HG03097 (cell line): ENCODE data around the gene HSPA12A.
"Not testable (repeated sequence)": the region's sequence is repeated elsewhere in the genome, so short reads cannot be mapped to it uniquely, and the experiment has no call there.

Source experiments
- ATAC-seq: cut with Tn5 transposase; IDR thresholded peaks from one replicate; pipeline ENCODE4 v1.9.1; 2021; ENCODE audit not compliant: unreplicated experiment, low FRiP score

HSPA12A gene

GRCh38 chr10:116720668-116721546, 21.5 kb downstream of the HSPA12A start:
- ATAC-seq = no peak

GRCh38 chr10:116720241-116720643, 22.1 kb downstream of the HSPA12A start:
- no peak for ATAC-seq

GRCh38 chr10:116719804-116720203, 22.6 kb downstream of the HSPA12A start:
- ATAC-seq = no peak

- ATAC-seq = no peak
Measured at GRCh38 chr10:116718058-116718457, 24.3 kb downstream of the HSPA12A start.

- ATAC-seq = no peak
Measured at GRCh38 chr10:116716381-116716780, 26.0 kb downstream of the HSPA12A start.

- no peak for ATAC-seq
Measured at GRCh38 chr10:116715839-116716377, 26.5 kb downstream of the HSPA12A start.

- no peak for ATAC-seq
Measured at GRCh38 chr10:116715341-116715740, 27.0 kb downstream of the HSPA12A start.

- no peak for ATAC-seq
Measured at GRCh38 chr10:116713846-116714245, 28.5 kb downstream of the HSPA12A start.

GRCh38 chr10:116712989-116713543, 29.3 kb downstream of the HSPA12A start:
- ATAC-seq = no peak

- ATAC-seq = no peak
Measured at GRCh38 chr10:116712519-116712918, 29.8 kb downstream of the HSPA12A start.

- not testable (repeated sequence) for ATAC-seq
Measured at GRCh38 chr10:116711803-116712202, 30.6 kb downstream of the HSPA12A start.

GRCh38 chr10:116710076-116710475, 32.3 kb downstream of the HSPA12A start:
- ATAC-seq = no peak

GRCh38 chr10:116708877-116709276, 33.5 kb downstream of the HSPA12A start:
- ATAC-seq = no peak

GRCh38 chr10:116708391-116708821, 34.0 kb downstream of the HSPA12A start:
- ATAC-seq = no peak

GRCh38 chr10:116707981-116708380, 34.4 kb downstream of the HSPA12A start:
- ATAC-seq = no peak

GRCh38 chr10:116706281-116706680, 36.1 kb downstream of the HSPA12A start:
- ATAC-seq = no peak

- no peak for ATAC-seq
Measured at GRCh38 chr10:116705498-116705897, 36.9 kb downstream of the HSPA12A start.

GRCh38 chr10:116704926-116705325, 37.4 kb downstream of the HSPA12A start:
- no peak for ATAC-seq

- no peak for ATAC-seq
Measured at GRCh38 chr10:116702165-116702564, 40.2 kb downstream of the HSPA12A start.

GRCh38 chr10:116699471-116700150, 42.8 kb downstream of the HSPA12A start:
- ATAC-seq = no peak

GRCh38 chr10:116699049-116699448, 43.3 kb downstream of the HSPA12A start:
- no peak for ATAC-seq
